Bronchial epithelial cell (primary cell): ENCODE results near the gene ARL5A. TPM values are rescaled to one million over a fixed set of nuclear protein-coding genes. Genes with fewer than 3 reads are reported as not detected.

Experiments
- DNase-seq: peaks from one replicate; pipeline ENCODE4 v3.0.0-alpha.2; 2010; ENCODE audit warnings: low read depth
- FAIRE-seq: peaks from 2 replicates; lab custom pipeline; 2011; peaks lifted over from hg19 to GRCh38; lab: Jason Lieb, UNC
- H3K27me3 ChIP-seq: 2 replicates; pipeline ENCODE4 v1.5.1; 2011; ENCODE audit warnings: low read length; ENCODE audit not compliant: control insufficient read depth, insufficient read depth
- H3K36me3 ChIP-seq: 2 replicates; pipeline ENCODE4 v1.5.1; 2011; ENCODE audit warnings: low read length; ENCODE audit not compliant: control insufficient read depth, insufficient read depth
- H3K4me3 ChIP-seq: 2 replicates; pipeline ENCODE4 v1.5.1; 2011; ENCODE audit warnings: mild to moderate bottlenecking, low read depth, low read length, control low read depth
- total RNA-seq: library from RNA; depleted of rRNA; stranded (reverse); fragments of >200 nt; gene quantifications from 2 replicates; pipeline ENCODE4 v1.2.1, GENCODE V29; 2014
- TF ChIP-seq, protein P1 (sequence below): IDR thresholded peaks from 2 replicates; pipeline ENCODE4 v1.5.1; 2011; ENCODE audit warnings: mild to moderate bottlenecking, moderate library complexity, low read length, control low read depth, inconsistent platforms; ENCODE audit not compliant: insufficient read depth, severe bottlenecking

ARL5A gene
- total RNA-seq, 1 donor from 2014 or later: 66.6 TPM

DNA sequence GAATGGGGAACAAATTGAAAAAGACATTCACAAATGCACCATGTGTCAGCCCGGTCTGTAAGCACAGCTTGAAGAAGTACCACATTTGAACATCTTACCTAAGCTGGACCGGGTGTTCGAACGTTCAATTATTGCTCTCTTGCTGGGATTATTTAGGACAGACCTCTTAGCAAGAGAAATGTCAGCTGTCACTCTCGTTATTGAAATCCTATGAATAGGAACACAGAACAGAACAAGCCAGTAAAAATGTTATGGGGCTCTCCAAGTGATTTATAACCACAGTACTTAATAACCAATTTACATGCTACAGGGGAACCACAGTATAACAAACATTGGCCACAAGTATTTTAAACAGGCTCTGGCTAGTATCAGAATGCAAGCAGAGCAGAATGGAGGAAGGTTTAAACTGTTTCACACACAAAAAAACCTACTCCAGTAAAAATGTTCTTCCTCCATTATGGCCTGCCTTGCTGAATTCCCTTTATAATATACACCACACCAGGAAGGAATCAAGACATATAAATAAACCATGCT is 32.5 kb upstream of the ARL5A start:
- TF ChIP-seq, protein P1, sequence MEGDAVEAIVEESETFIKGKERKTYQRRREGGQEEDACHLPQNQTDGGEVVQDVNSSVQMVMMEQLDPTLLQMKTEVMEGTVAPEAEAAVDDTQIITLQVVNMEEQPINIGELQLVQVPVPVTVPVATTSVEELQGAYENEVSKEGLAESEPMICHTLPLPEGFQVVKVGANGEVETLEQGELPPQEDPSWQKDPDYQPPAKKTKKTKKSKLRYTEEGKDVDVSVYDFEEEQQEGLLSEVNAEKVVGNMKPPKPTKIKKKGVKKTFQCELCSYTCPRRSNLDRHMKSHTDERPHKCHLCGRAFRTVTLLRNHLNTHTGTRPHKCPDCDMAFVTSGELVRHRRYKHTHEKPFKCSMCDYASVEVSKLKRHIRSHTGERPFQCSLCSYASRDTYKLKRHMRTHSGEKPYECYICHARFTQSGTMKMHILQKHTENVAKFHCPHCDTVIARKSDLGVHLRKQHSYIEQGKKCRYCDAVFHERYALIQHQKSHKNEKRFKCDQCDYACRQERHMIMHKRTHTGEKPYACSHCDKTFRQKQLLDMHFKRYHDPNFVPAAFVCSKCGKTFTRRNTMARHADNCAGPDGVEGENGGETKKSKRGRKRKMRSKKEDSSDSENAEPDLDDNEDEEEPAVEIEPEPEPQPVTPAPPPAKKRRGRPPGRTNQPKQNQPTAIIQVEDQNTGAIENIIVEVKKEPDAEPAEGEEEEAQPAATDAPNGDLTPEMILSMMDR: no peak
- DNase-seq (no peak), FAIRE-seq (no peak)

DNA sequence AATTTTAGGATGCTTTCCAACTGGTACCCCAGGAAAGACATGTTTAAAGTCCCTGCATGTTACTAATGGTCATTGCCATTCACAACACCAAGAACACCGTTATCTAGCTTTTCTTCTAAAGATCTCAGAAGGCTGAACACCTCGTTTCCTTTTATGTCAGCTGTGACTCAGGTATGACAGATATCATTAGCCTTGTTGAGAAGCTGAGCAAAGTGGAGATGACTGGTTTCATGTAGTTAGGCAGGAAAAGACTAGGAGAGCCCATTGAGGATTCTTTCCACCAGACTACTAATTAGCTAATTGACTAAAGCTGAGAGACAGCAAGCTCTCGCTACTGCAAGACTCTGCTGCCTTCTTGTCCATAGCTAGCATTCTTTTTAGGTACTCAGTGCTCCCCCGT is 32.0 kb upstream of the ARL5A start:
- peak; percentile 86 for FAIRE-seq
- no peaks in the 10 kb centered on the region for H3K27me3 ChIP-seq
- H3K36me3 ChIP-seq: no peaks in the 10 kb centered on the region
- H3K4me3 ChIP-seq: no peak overlapping the region
- TF ChIP-seq, protein P1: no peak
- DNase-seq: peak; percentile 66

More for the DNA sequence above, 32.5 kb upstream of the ARL5A start:
- H3K36me3 ChIP-seq: no peaks in the 10 kb centered on the region
- H3K27me3 ChIP-seq: no peaks in the 10 kb centered on the region
- no peak overlapping the region for H3K4me3 ChIP-seq

DNA sequence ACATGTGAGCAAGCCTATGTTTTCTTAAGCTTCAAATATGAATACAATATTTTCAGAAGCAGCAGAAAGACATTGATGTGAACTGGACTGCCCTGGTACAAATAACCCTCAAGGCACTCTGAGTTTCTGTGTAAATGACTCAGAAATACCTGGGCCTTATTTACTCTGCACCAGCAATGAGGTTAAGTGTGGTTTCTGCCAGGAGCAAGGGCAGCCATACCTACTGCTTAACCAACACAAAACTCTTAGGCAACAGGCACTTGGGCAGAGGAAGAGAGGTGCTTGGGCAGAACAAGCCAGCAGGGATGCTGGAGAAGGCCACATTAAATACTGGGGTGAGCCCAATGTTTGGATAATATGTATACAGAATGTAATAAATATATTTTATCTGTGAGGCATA is 29.4 kb upstream of the ARL5A start:
- H3K36me3 ChIP-seq: no peaks in the 10 kb centered on the region
- TF ChIP-seq, protein P1: no peak
- no peaks in the 10 kb centered on the region for H3K27me3 ChIP-seq
- FAIRE-seq (no peak), DNase-seq (peak; percentile 91)
- no peak overlapping the region for H3K4me3 ChIP-seq

DNA sequence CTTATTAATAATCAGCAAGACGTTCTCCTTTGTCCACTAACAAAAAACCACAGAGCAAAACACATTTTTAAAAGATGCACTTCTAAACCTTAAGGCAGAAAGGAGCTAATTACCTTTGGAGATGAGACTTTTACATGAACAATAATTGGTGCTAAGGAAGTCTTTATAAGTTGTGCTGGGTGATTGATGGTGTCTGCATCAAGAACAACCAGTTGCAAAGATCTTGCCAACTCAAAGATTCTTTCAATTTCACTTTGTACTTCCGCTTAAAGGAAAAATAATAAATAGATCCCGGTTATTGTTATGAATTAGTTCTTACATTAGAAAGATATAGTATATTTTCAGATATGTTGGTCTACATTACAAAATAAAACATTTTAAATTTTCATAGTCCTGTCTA is 26.9 kb upstream of the ARL5A start:
- Histone ChIP-seq H3K27me3 (no peaks in the 10 kb centered on the region), H3K36me3 (no peaks in the 10 kb centered on the region), H3K4me3 (no peak overlapping the region)
- TF ChIP-seq, protein P1: no peak
- FAIRE-seq (no peak), DNase-seq (no peak)

DNA sequence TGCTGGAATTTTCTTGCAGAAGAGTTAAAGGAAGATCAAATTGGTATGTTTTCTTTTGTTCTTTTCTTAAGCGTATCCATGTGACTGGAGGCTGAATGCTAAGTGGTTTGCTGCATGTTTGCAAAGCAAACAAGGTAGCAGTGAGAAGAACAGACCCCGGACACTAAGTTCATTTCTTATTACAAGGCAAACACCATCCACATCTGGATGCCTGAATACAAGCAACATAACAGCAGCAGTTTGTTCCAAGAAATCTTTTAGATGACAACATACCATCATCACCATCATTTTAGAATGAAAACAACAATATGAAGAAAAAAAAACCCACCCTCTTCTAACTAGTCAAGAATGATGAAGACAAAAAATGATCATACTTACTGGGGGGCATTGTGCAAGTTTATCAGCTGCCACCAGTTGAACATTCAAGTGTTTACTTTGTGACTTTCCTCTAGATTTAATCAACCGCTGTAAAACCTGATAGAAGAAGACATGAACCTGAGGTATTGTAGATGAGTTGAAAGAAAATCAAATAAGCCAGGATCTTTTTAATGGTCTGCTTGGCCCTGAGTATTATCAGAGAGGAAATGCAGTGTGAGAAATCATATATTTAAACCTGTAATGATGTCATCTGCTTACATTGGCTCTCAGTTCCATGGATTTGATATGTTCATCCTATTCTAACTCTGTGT is 25.0 kb upstream of the ARL5A start:
- DNase-seq (no peak), FAIRE-seq (no peak)
- TF ChIP-seq, protein P1: no peak

More for the DNA sequence above, 25.0 kb upstream of the ARL5A start:
- Histone ChIP-seq H3K4me3 (no peak overlapping the region), H3K27me3 (no peaks in the 10 kb centered on the region), H3K36me3 (no peaks in the 10 kb centered on the region)
